ENCODE results near the gene TRNP1. TPM values are rescaled to one million over a fixed set of nuclear protein-coding genes. Genes with fewer than 3 reads are reported as not detected.

The TRNP1 gene
- total and polyA plus RNA-seq, 3 donors from 2014 or later = 4.3 to 7.7 (median 5.7) TPM

DNA sequence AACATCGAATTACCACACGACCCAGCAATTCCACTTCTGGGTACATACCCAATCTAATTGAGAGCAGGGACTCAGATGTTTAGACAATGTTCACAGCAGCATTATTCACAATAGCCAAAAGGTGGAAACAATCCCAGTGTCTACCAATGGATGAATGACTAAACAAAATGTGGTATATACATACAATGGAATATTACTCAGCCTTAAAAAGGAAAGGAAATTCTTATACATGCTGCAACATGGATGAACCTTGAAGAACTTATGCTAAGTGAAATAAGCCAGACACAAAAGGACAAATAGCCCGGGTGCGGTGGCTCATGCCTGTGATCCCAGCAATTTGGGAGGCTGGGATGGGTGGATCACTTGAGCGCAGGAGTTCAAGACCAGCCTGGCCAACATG is 40.1 kb upstream of the TRNP1 start:
- Histone ChIP-seq H3K27me3 (no peaks in the 10 kb centered on the region), H3K4me1 (peaks cover 9% of the 10 kb centered on the region), H3K27ac (no peak overlapping the region), H3K36me3 (ENCODE audit: low read depth, missing control alignments) (no peaks in the 10 kb centered on the region), H3K9me3 (no peaks in the 10 kb centered on the region), H3K4me3 (no peak overlapping the region)
- DNase-seq = no peak
- intact Hi-C loops (cut with DNase I; ENCODE audit: low total_unique reads) = no loop called here
- no peak for TF ChIP-seq POLR2A (IDR thresholded peaks at IDR 0.05)
- TF ChIP-seq, protein P1, sequence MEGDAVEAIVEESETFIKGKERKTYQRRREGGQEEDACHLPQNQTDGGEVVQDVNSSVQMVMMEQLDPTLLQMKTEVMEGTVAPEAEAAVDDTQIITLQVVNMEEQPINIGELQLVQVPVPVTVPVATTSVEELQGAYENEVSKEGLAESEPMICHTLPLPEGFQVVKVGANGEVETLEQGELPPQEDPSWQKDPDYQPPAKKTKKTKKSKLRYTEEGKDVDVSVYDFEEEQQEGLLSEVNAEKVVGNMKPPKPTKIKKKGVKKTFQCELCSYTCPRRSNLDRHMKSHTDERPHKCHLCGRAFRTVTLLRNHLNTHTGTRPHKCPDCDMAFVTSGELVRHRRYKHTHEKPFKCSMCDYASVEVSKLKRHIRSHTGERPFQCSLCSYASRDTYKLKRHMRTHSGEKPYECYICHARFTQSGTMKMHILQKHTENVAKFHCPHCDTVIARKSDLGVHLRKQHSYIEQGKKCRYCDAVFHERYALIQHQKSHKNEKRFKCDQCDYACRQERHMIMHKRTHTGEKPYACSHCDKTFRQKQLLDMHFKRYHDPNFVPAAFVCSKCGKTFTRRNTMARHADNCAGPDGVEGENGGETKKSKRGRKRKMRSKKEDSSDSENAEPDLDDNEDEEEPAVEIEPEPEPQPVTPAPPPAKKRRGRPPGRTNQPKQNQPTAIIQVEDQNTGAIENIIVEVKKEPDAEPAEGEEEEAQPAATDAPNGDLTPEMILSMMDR (IDR thresholded peaks at IDR 0.05) = no peak
- 95 to 96% methylated on average over 5 of the region's 5 CpGs for WGBS, 2 donors

DNA sequence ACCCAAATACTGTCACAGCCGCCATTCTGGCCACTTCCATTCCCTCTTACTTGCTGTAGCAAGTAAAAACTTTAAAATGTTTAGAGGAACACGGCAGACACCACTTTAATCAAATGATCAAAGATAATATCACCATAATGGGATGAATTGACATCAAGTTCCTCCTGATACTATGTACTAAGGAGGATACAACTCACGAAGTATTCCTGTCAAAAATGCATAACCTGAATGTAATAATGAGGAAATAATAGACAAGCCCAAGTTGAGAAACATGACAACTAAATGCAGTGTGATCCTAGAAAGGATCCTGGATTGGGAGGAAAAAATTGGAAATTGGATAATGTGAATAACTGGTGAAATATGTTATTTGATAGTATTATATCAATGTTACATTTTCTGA is 37.2 kb upstream of the TRNP1 start:
- intact Hi-C loops (cut with DNase I; ENCODE audit: low total_unique reads) = no loop called here
- no peak overlapping the region for H3K4me3 ChIP-seq
- DNase-seq = no peak
- H3K36me3 ChIP-seq (ENCODE audit: low read depth, missing control alignments) = no peaks in the 10 kb centered on the region
- no peak for TF ChIP-seq POLR2A (IDR thresholded peaks at IDR 0.05)
- TF ChIP-seq, protein P1 (IDR thresholded peaks at IDR 0.05) = no peak
- H3K27ac ChIP-seq = no peak overlapping the region
- no peaks in the 10 kb centered on the region for H3K4me1 ChIP-seq
- H3K27me3 ChIP-seq = no peaks in the 10 kb centered on the region
- WGBS, 2 donors = 92 to 95% methylated on average over 3 of the region's 3 CpGs
- no peaks in the 10 kb centered on the region for H3K9me3 ChIP-seq

DNA sequence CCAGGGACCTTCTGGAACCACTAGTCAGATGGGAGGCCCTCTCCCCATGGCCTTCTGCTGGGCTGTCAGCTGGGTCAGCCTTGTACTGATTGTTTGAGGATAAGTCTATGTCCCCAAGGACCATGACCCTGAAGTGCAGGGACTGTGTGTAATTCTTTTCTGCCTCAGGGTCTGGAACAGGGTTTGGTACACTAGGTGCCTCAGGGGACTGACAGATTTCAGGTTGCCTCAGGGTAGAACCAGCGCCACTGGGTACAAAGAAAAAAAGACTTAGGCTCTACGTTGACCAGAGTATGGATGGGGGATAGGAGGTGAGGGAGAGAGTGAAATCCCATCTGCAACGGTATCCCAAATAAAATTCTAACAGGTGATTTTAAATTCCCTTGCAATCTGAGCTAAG is 36.2 kb upstream of the TRNP1 start:
- WGBS, 2 donors = 83 to 87% methylated on average over 3 of the region's 3 CpGs
- no peak for DNase-seq
- H3K27me3 ChIP-seq = no peaks in the 10 kb centered on the region

DNA sequence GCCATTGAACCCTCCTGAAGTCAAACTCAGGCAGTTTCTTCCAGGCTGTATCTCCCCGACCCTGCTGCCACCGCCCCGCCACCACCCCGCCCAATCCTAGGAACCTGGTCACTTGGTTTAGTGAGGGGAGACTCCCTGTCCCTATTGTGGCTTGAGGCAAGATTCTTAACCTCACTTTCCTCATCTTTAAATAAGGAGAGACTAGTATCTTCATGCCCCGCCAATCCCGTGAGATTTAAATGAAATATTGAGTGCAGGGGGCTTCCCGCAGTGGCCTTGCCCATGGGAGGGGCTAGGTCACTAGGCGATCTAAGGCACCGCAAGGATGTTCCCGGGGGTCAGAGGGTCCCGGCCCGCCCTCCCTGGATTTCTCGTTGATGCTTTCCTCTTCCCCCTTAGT is 34.2 kb upstream of the TRNP1 start:
- H3K27ac ChIP-seq = no peak overlapping the region
- H3K9me3 ChIP-seq = no peaks in the 10 kb centered on the region
- WGBS, 2 donors = 13 to 18% methylated on average over 11 to 13 of the region's 13 CpGs
- no peaks in the 10 kb centered on the region for H3K27me3 ChIP-seq
- no peak for TF ChIP-seq POLR2A (IDR thresholded peaks at IDR 0.05)
- TF ChIP-seq, protein P1 (IDR thresholded peaks at IDR 0.05) = no peak
- no peaks in the 10 kb centered on the region for H3K36me3 ChIP-seq (ENCODE audit: low read depth, missing control alignments)
- DNase-seq = no peak
- peak overlapping the region; percentile 58 for H3K4me3 ChIP-seq
- H3K4me1 ChIP-seq = no peaks in the 10 kb centered on the region
- intact Hi-C loops (cut with DNase I; ENCODE audit: low total_unique reads) = no loop called here

More for the DNA sequence above, 36.2 kb upstream of the TRNP1 start:
- Histone ChIP-seq H3K27ac (no peak overlapping the region), H3K9me3 (no peaks in the 10 kb centered on the region), H3K4me1 (no peaks in the 10 kb centered on the region), H3K36me3 (ENCODE audit: low read depth, missing control alignments) (no peaks in the 10 kb centered on the region), H3K4me3 (no peak overlapping the region)
- no peak for TF ChIP-seq POLR2A (IDR thresholded peaks at IDR 0.05)
- TF ChIP-seq, protein P1 (IDR thresholded peaks at IDR 0.05) = no peak
- intact Hi-C loops (cut with DNase I; ENCODE audit: low total_unique reads) = no loop called here

Data from testis (tissue), 3 donors.